ENCODE measurements around the gene NAT16. TPM values are rescaled to one million over a fixed set of nuclear protein-coding genes. Genes with fewer than 3 reads are reported as not detected.

NAT16 gene
- total and polyA plus RNA-seq, 10 donors = not detected

GRCh38 chr7:101212014-101212413 lies 31.9 kb upstream of the NAT16 start:
- Histone ChIP-seq H3K9me3 (no peaks in the 10 kb centered on the region), H3K27me3 (replicated peaks in 1 of 7) (no peaks in the 10 kb centered on the region), H3K27ac (no peak overlapping the region), H3K4me3 (no peak overlapping the region), H3K4me1 (peaks cover 6 to 27% (median 15%) of the 10 kb centered on the region in 6 donors), H3K36me3 (peaks cover 0 to 91% (median 69%) of the 10 kb centered on the region in 6 donors)
- TF ChIP-seq POLR2A (IDR thresholded peaks at IDR 0.05) = no peak
- no peak for TF ChIP-seq POLR2AphosphoS5 (IDR thresholded peaks at IDR 0.05)
- TF ChIP-seq CTCF (IDR thresholded peaks at IDR 0.05 in 8 of 11, conservative IDR thresholded peaks at IDR 0.05 in 3 of 11) = no peak
- WGBS, 5 donors = 94 to 100% (median 95%) methylated on average over 7 to 8 of the region's 8 CpGs
- intact Hi-C loops (cut with DNase I; ENCODE audit: low total_unique reads) = no loop called here
- DNase-seq = no peak

DNA sequence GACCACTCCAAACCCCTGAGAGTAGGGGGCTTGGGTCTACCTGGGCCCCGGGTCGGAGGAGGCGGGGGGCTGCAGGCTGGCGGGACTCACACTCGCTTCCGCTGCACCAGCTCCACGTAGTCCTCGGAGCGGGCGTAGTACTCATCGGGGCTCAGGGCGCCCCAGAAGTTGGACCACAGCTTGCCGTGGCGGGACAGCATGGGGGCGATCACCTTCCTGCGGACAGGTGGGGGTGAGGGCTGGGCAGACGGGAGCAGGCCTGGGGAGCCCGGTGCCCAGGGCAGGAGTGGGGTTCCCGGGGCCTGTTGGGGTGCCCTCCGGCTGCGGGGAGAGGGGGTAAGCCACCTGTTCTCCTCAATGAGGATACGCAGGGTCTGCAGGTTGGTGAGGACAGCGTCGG lies 31.4 kb upstream of the NAT16 start:
- 93 to 98% (median 97%) methylated on average over 10 to 24 of the region's 24 CpGs for WGBS, 5 donors
- H3K27ac ChIP-seq = no peak overlapping the region
- H3K9me3 ChIP-seq = no peaks in the 10 kb centered on the region
- H3K27me3 ChIP-seq (replicated peaks in 1 of 7) = no peaks in the 10 kb centered on the region
- DNase-seq = no peak
- intact Hi-C loops (cut with DNase I; ENCODE audit: low total_unique reads) = no loop called here
- TF ChIP-seq POLR2A (IDR thresholded peaks at IDR 0.05) (no peak), POLR2AphosphoS5 (IDR thresholded peaks at IDR 0.05) (peak in 1 of 3 donors; percentile 6)
- H3K4me1 ChIP-seq = peaks cover 5 to 22% (median 10%) of the 10 kb centered on the region in 6 donors
- peaks cover 0 to 96% (median 72%) of the 10 kb centered on the region in 6 donors for H3K36me3 ChIP-seq
- no peak overlapping the region for H3K4me3 ChIP-seq

DNA sequence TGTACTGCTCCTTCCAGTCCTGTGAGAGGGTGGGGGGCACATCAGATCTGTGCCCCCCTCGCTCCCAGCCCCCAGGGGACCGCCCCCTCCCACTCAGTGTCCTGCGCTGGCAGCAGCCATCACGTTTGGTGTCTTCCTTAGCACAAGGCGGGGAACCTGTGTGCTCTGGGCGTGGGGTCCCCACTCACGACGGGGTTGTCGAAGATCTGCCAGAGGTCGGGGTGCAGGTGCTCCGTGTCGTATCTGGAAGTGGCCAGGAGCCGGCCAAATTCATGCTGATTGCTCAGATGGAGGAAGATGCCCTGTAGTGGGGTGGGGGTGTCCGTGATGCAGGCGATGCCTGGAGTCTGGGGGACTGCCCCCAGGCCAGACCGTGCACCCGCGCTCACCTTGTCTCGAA lies 30.1 kb upstream of the NAT16 start:
- intact Hi-C loops (cut with DNase I; ENCODE audit: low total_unique reads) = no loop called here
- no peak for TF ChIP-seq POLR2A (IDR thresholded peaks at IDR 0.05)
- no peak for TF ChIP-seq CTCF (IDR thresholded peaks at IDR 0.05 in 8 of 11, conservative IDR thresholded peaks at IDR 0.05 in 3 of 11)
- TF ChIP-seq POLR2AphosphoS5 (IDR thresholded peaks at IDR 0.05) = no peak
- DNase-seq = no peak
- Histone ChIP-seq H3K9me3 (no peaks in the 10 kb centered on the region), H3K4me3 (no peak overlapping the region), H3K36me3 (peaks cover 0 to 96% (median 76%) of the 10 kb centered on the region in 6 donors), H3K27ac (no peak overlapping the region), H3K27me3 (replicated peaks in 1 of 7) (no peaks in the 10 kb centered on the region), H3K4me1 (peaks cover 0 to 8% (median 0%) of the 10 kb centered on the region in 6 donors)
- 91 to 97% (median 95%) methylated on average over 13 to 19 of the region's 19 CpGs for WGBS, 5 donors

GRCh38 chr7:101208794-101209193 lies 28.7 kb upstream of the NAT16 start:
- WGBS, 5 donors = 92 to 98% (median 96%) methylated on average over 14 of the region's 14 CpGs
- H3K27ac ChIP-seq = no peak overlapping the region
- H3K4me1 ChIP-seq = peaks cover 0 to 11% (median 3%) of the 10 kb centered on the region in 6 donors
- TF ChIP-seq CTCF (IDR thresholded peaks at IDR 0.05 in 8 of 11, conservative IDR thresholded peaks at IDR 0.05 in 3 of 11) (no peak), POLR2AphosphoS5 (IDR thresholded peaks at IDR 0.05) (peak in 1 of 3 donors; percentile 29)
- H3K27me3 ChIP-seq (replicated peaks in 1 of 7) = no peaks in the 10 kb centered on the region
- H3K4me3 ChIP-seq = no peak overlapping the region
- peaks cover 0 to 82% (median 66%) of the 10 kb centered on the region in 6 donors for H3K36me3 ChIP-seq
- no peak for DNase-seq
- intact Hi-C loops (cut with DNase I; ENCODE audit: low total_unique reads) = no loop called here
- no peaks in the 10 kb centered on the region for H3K9me3 ChIP-seq

- H3K36me3 ChIP-seq = peaks cover 0 to 69% (median 56%) of the 10 kb centered on the region in 6 donors
- intact Hi-C loops (cut with DNase I; ENCODE audit: low total_unique reads) = no loop called here
- WGBS, 5 donors = 86 to 93% (median 92%) methylated on average over 11 to 17 of the region's 17 CpGs
These were observed 27.4 kb upstream of the NAT16 start for GRCh38 chr7:101207459-101207858.

More at GRCh38 chr7:101207459-101207858, 27.4 kb upstream of the NAT16 start:
- no peak for TF ChIP-seq POLR2AphosphoS5 (IDR thresholded peaks at IDR 0.05)
- no peak for TF ChIP-seq CTCF (IDR thresholded peaks at IDR 0.05 in 8 of 11, conservative IDR thresholded peaks at IDR 0.05 in 3 of 11)
- no peak for TF ChIP-seq POLR2A (IDR thresholded peaks at IDR 0.05)
- H3K27ac ChIP-seq = no peak overlapping the region
- peaks cover 0 to 25% (median 13%) of the 10 kb centered on the region in 6 donors for H3K4me1 ChIP-seq
- no peak overlapping the region for H3K4me3 ChIP-seq
- no peak for DNase-seq
- no peaks in the 10 kb centered on the region for H3K9me3 ChIP-seq
- peaks cover 0 to 12% (median 4%) of the 10 kb centered on the region in 7 donors for H3K27me3 ChIP-seq (replicated peaks in 1 of 7)
